ENCODE data around the gene OR4E2.

DNA sequence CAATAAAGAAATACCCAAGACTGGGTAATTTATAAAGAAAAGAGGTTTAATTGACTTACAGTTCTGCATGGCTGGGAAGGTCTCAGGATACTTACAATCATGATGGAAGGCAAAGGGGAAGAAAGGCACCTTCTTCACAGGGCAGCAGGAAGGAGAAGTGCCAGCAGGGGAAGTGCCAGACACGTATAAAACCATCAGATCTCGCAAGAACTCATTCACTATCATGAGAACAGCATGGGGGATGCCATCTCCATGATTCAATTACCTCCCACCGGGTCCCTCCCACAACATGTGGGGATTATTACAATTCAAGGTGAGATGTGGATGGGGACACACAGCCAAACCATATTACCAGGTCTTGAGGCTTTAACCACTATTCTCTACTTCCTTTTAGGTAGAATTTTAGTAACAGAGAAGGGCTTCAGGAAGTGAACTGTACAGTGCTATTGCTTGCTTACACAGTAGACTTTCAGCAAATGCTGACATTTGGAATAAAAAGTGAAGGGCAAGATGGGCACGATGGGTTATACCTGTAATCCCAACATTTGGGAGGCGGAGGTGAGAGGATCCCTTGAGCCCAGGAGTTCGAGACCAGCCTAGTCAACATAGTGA is 60.8 kb downstream of the OR4E2 start:
- TF ChIP-seq CTCF (IDR thresholded peaks at IDR 0.05; ENCODE audit: low read length) (no peak), EZH2 (IDR thresholded peaks at IDR 0.05; ENCODE audit: borderline replicate concordance, low read length) (no peak)
